ENCODE results near the gene NMT1.

- TF ChIP-seq ZNF274 (IDR thresholded peaks at IDR 0.05; ENCODE audit: low read depth, low read length) = no peak
- TF ChIP-seq SUZ12 (IDR thresholded peaks at IDR 0.05; ENCODE audit: extremely low read depth, insufficient read depth, insufficient read length) = no peak
- TF ChIP-seq YY1 (IDR thresholded peaks at IDR 0.05; ENCODE audit: insufficient read depth, insufficient read length) = no peak
Observed at GRCh38 chr17:45131616-45132319, 70.7 kb downstream of the NMT1 start.

All from NT2/D1 (cell line).